SK-N-SH (cell line): ENCODE measurements around the gene BPIFB3.

Experiments used
- CTCF ChIP-seq: fragments of 200-600 bp; sonication (generic); IDR thresholded peaks from 2 replicates; pipeline ENCODE4 v1.6.1; 2017; ENCODE audit warnings: antibody characterized with exemption, mild to moderate bottlenecking, moderate library complexity
- RXRA ChIP-seq: IDR thresholded peaks from 2 replicates; pipeline ENCODE4 v1.4.0; 2012; ENCODE audit warnings: low read depth, mild to moderate bottlenecking, borderline replicate concordance
- SIN3A ChIP-seq: IDR thresholded peaks from 2 replicates; pipeline ENCODE4 v1.6.1; 2012; ENCODE audit warnings: low read depth, mild to moderate bottlenecking, low read length, moderate library complexity, borderline replicate concordance
- TEAD4 ChIP-seq: IDR thresholded peaks from 2 replicates; pipeline ENCODE4 v1.4.0; 2012; ENCODE audit warnings: mild to moderate bottlenecking, borderline replicate concordance; ENCODE audit not compliant: insufficient read depth

- TF ChIP-seq SIN3A (no peak), RXRA (no peak), TEAD4 (no peak), CTCF (no peak)
These were observed 18.7 kb upstream of the BPIFB3 start for GRCh38 chr20:33034901-33035492.
